NCI-H774 (cell line): ENCODE data around the gene SMIM36.
"Not testable (repeated sequence)": the region's sequence is repeated elsewhere in the genome, so short reads cannot be mapped to it uniquely, and the experiment has no call there.

ENCODE experiments used
- DNase-seq: peaks from one replicate; lab custom pipeline; 2025; lab: John Stamatoyannopoulos, UW

SMIM36 gene

GRCh38 chr17:55501626-55502025 lies 9.6 kb downstream of the SMIM36 start:
- DNase-seq: not testable (repeated sequence)

- DNase-seq: no peak
Observed at GRCh38 chr17:55500103-55500502, 11.1 kb downstream of the SMIM36 start.

GRCh38 chr17:55496094-55496881 lies 15.0 kb downstream of the SMIM36 start:
- DNase-seq: no peak

GRCh38 chr17:55495239-55495638 lies 16.0 kb downstream of the SMIM36 start:
- DNase-seq: no peak

GRCh38 chr17:55492781-55493341 lies 18.4 kb downstream of the SMIM36 start:
- no peak for DNase-seq

- DNase-seq: no peak
Observed at GRCh38 chr17:55490376-55490775, 20.9 kb downstream of the SMIM36 start.

GRCh38 chr17:55487695-55488432 lies 23.4 kb downstream of the SMIM36 start:
- DNase-seq: no peak

- DNase-seq: no peak
Observed at GRCh38 chr17:55484575-55484974, 26.7 kb downstream of the SMIM36 start.

GRCh38 chr17:55482591-55483389 lies 28.5 kb downstream of the SMIM36 start:
- no peak for DNase-seq

GRCh38 chr17:55480631-55481315 lies 30.5 kb downstream of the SMIM36 start:
- no peak for DNase-seq

- DNase-seq: no peak
Observed at GRCh38 chr17:55479903-55480302, 31.3 kb downstream of the SMIM36 start.

GRCh38 chr17:55478971-55479370 lies 32.3 kb downstream of the SMIM36 start:
- no peak for DNase-seq

- no peak for DNase-seq
Observed at GRCh38 chr17:55466671-55467070, 44.6 kb downstream of the SMIM36 start.

GRCh38 chr17:55465771-55466170 lies 45.5 kb downstream of the SMIM36 start:
- not testable (repeated sequence) for DNase-seq

- no peak for DNase-seq
Observed at GRCh38 chr17:55463600-55463999, 47.7 kb downstream of the SMIM36 start.

- DNase-seq: no peak
Observed at GRCh38 chr17:55462711-55463110, 48.5 kb downstream of the SMIM36 start.

- DNase-seq: no peak
Observed at GRCh38 chr17:55462234-55462633, 49.0 kb downstream of the SMIM36 start.

GRCh38 chr17:55458978-55459377 lies 52.3 kb downstream of the SMIM36 start:
- DNase-seq: no peak

- DNase-seq: no peak
Observed at GRCh38 chr17:55458287-55458900, 52.9 kb downstream of the SMIM36 start.

GRCh38 chr17:55456307-55457240 lies 54.7 kb downstream of the SMIM36 start:
- no peak for DNase-seq
